ENCODE results near the gene ST6GALNAC1.

Gene ST6GALNAC1

GRCh38 chr17:76676629-76677028, 33.1 kb upstream of the ST6GALNAC1 start:
- no peak for DNase-seq (ENCODE audit: low spot score)

- no peak for DNase-seq (ENCODE audit: low spot score)
Measured at GRCh38 chr17:76675648-76676047, 32.1 kb upstream of the ST6GALNAC1 start.

- no peak for DNase-seq (ENCODE audit: low spot score)
Measured at GRCh38 chr17:76674600-76674999, 31.0 kb upstream of the ST6GALNAC1 start.

- DNase-seq (ENCODE audit: low spot score): no peak
Measured at GRCh38 chr17:76673729-76674128, 30.2 kb upstream of the ST6GALNAC1 start.

GRCh38 chr17:76672892-76673291, 29.3 kb upstream of the ST6GALNAC1 start:
- DNase-seq (ENCODE audit: low spot score): no peak

GRCh38 chr17:76672270-76672851, 28.8 kb upstream of the ST6GALNAC1 start:
- DNase-seq (ENCODE audit: low spot score): no peak

GRCh38 chr17:76671912-76672262, 28.3 kb upstream of the ST6GALNAC1 start:
- DNase-seq (ENCODE audit: low spot score): no peak

GRCh38 chr17:76671123-76671911, 27.8 kb upstream of the ST6GALNAC1 start:
- DNase-seq (ENCODE audit: low spot score): peak; percentile 100

- no peak for DNase-seq (ENCODE audit: low spot score)
Measured at GRCh38 chr17:76670718-76671122, 27.2 kb upstream of the ST6GALNAC1 start.

GRCh38 chr17:76670020-76670717, 26.6 kb upstream of the ST6GALNAC1 start:
- no peak for DNase-seq (ENCODE audit: low spot score)

GRCh38 chr17:76667786-76668453, 24.4 kb upstream of the ST6GALNAC1 start:
- no peak for DNase-seq (ENCODE audit: low spot score)

GRCh38 chr17:76667491-76667755, 23.9 kb upstream of the ST6GALNAC1 start:
- DNase-seq (ENCODE audit: low spot score): no peak

GRCh38 chr17:76660656-76661042, 17.1 kb upstream of the ST6GALNAC1 start:
- DNase-seq (ENCODE audit: low spot score): no peak

GRCh38 chr17:76659928-76660655, 16.5 kb upstream of the ST6GALNAC1 start:
- DNase-seq (ENCODE audit: low spot score): peak; percentile 14

- no peak for DNase-seq (ENCODE audit: low spot score)
Measured at GRCh38 chr17:76658242-76658662, 14.7 kb upstream of the ST6GALNAC1 start.

GRCh38 chr17:76657505-76658241, 14.1 kb upstream of the ST6GALNAC1 start:
- no peak for DNase-seq (ENCODE audit: low spot score)

GRCh38 chr17:76654408-76654807, 10.9 kb upstream of the ST6GALNAC1 start:
- no peak for DNase-seq (ENCODE audit: low spot score)

- no peak for DNase-seq (ENCODE audit: low spot score)
Measured at GRCh38 chr17:76650504-76650903, 6.9 kb upstream of the ST6GALNAC1 start.

- DNase-seq (ENCODE audit: low spot score): no peak
Measured at GRCh38 chr17:76646712-76647111, 3.2 kb upstream of the ST6GALNAC1 start.

- no peak for DNase-seq (ENCODE audit: low spot score)
Measured at GRCh38 chr17:76645481-76645880, 1.9 kb upstream of the ST6GALNAC1 start.

GRCh38 chr17:76644995-76645394, 1.4 kb upstream of the ST6GALNAC1 start:
- DNase-seq (ENCODE audit: low spot score): no peak

- no peak for DNase-seq (ENCODE audit: low spot score)
Measured at GRCh38 chr17:76642994-76643393, 563 bp downstream of the ST6GALNAC1 start.

All from activated CD4-positive, alpha-beta T cell treated with anti-CD3 and anti-CD28 coated beads, Interleukin-2, Interleukin-4, amounts not matched to agents 100 ng/mL and 50 ng/mL, durations not matched to agents 16 hours and 8 hours (primary cell).